Hematopoietic multipotent progenitor cell treated with erythropoietin and hydrocortisone succinate and interleukin-3 and kit ligand, for 17 days (in vitro differentiated cells): ENCODE results near the gene ESYT2.
"Not testable (repeated sequence)": the region's sequence is repeated elsewhere in the genome, so short reads cannot be mapped to it uniquely, and the experiment has no call there.

Source experiments
- DNase-seq: peaks from one replicate; pipeline ENCODE4 v3.0.0-alpha.2; 2015; ENCODE audit warnings: low spot score

Gene ESYT2, protein sequence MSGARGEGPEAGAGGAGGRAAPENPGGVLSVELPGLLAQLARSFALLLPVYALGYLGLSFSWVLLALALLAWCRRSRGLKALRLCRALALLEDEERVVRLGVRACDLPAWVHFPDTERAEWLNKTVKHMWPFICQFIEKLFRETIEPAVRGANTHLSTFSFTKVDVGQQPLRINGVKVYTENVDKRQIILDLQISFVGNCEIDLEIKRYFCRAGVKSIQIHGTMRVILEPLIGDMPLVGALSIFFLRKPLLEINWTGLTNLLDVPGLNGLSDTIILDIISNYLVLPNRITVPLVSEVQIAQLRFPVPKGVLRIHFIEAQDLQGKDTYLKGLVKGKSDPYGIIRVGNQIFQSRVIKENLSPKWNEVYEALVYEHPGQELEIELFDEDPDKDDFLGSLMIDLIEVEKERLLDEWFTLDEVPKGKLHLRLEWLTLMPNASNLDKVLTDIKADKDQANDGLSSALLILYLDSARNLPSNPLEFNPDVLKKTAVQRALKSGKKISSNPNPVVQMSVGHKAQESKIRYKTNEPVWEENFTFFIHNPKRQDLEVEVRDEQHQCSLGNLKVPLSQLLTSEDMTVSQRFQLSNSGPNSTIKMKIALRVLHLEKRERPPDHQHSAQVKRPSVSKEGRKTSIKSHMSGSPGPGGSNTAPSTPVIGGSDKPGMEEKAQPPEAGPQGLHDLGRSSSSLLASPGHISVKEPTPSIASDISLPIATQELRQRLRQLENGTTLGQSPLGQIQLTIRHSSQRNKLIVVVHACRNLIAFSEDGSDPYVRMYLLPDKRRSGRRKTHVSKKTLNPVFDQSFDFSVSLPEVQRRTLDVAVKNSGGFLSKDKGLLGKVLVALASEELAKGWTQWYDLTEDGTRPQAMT

DNA sequence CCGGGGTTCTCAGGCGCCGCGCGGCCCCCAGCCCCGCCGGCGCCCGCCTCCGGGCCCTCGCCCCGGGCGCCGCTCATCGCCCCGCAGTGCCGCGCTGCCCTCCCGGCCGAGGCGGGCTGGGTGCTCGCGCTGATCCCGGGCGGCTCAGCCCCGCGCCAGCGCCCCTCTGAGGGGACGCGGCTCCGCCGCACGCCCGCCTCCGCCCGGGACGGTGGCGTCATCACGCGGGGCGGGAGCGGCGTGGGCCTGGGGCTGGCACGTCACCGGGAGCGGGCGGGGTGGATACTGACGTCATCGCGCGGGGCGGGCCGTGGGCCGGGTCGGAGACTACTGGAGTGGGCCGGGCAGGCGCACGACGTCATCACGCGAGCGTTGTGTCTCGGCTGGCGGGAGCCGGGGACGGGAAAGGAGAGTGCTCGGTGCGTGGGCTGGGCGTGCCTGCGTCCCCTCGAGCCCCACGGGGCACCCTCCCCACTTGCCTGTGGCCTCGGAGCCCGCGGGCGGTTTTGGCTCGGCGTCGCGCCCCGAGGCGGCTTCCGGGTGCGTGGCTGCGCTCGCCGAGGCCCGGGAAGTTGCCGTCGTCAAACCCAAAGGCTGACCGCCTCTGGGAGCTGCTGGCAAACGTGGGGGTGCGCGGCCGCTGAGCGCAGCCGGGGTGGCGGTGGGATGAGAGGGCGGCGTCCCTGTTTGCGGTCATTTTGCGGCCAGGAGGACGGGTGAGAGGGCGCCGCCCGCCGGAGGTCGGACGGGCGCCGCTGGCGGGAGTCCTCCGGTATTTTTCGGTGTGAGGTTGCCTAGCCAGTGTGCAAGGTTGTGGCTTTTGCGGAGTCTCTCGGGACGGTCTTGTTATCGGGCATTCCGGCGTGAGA, at the start of gene ESYT2:
Gene ESYT2, minus strand, starts transcription at position 168 of the 869 bp plus-strand sequence. Its CDS starts 91 bp downstream, at position 77.
- peak; percentile 97 for DNase-seq

DNA sequence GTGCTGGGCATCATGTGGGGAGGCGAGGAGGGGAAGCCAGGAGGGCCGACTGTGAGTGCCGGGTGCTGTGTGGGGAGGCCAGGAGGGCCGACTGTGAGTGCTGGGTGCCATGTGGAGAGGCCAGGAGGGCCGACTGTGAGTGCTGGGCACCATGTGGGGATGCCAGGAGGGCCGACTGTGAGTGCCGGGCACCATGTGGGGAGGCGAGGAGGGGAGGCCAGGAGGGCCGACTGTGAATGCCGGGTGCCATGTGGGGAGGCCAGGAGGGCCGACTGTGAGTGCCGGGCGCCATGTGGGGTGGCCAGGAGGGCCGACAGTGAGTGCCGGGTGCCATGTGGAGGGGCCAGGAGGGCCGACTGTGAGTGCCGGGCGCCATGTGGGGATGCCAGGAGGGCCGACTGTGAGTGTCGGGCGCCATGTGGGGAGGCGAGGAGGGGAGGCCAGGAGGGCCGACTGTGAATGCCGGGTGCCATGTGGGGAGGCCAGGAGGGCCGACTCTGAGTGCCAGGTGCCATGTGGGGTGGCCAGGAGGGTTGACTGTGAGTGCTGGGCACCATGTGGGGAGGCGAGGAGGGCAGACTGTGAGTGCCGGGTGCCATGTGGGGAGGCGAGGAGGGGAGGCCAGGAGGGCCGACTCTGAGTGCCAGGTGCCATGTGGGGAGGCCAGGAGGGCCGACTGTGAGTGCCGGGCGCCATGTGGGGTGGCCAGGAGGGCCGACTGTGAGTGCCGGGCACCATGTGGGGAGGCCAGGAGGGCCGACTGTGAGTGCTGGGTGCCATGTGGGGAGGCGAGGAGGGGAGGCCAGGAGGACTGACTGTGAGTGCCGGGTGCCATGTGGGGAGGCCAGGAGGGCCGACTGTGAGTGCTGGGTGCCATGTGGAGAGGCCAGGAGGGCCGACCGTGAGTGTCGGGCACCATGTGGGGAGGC, 49.1 kb upstream of the ESYT2 start:
- DNase-seq: not testable (repeated sequence)

DNA sequence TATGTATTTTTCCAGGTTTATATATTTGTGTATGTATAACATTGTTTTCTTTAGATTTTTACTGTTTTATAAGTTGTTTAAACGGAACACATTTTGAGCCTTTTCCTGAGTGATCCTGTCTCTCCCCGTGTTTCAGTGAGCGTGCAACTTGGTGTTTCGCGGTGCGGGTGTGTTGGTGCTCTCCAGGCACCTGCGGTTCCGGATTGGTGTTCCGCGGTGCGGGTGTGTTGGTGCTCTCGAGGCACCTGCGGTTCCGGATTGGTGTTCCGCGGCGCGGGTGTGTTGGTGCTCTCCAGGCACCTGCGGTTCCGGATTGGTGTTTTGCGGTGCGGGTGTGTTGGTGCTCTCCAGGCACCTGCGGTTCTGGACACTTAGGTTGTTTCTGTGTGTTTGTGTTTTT, 47.7 kb upstream of the ESYT2 start:
- no peak for DNase-seq

DNA sequence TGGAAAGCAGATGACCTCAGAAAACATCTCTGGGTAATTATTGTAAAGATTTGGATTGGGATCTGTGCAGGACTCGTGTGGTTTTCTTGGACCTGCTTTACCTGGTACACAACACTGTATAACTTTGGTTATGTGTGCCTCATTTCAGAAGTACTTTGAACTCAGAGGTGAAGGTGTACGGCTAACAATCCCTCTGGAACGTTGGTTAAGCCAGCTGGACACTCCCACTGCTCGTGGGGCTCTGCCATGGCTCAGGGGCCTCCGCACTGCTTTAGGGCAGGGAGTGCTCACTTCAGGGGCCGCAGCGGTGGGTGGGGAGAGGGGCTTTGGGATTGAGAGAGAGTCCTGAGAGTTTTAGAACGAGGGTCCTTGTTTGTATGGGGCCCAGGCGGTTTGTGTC, 40.6 kb upstream of the ESYT2 start:
- no peak for DNase-seq

DNA sequence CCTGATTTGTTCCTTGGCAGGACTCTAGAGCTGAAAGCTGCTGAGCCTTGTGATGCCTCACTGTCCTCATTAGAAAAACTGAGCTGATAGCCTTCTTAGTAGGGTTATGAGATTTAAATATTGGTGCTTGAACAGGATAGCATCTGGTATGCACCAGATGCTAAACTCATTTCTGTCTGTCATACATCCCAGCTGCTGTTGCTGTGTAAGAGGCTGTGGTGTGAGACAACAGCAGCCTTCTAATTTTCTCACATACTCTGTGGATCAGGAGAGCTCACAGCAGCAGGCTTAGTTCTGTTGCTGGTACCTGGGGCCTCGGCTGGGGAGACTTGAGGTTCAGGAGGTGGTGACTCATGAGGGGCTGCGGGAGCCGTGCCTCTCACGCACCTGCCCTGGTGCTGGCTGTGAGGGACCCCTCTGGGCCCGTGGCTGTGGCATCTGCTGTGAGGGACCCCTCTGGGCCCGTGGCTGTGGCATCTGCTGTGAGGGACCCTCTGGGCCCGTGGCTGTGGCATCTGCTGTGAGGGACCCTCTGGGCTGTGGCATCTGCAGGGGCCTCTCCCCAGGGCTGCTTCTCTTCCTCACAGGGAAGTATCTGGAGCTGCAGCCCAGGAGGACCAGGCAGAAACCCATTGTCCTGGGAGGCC, 39.6 kb upstream of the ESYT2 start:
- DNase-seq: no peak

DNA sequence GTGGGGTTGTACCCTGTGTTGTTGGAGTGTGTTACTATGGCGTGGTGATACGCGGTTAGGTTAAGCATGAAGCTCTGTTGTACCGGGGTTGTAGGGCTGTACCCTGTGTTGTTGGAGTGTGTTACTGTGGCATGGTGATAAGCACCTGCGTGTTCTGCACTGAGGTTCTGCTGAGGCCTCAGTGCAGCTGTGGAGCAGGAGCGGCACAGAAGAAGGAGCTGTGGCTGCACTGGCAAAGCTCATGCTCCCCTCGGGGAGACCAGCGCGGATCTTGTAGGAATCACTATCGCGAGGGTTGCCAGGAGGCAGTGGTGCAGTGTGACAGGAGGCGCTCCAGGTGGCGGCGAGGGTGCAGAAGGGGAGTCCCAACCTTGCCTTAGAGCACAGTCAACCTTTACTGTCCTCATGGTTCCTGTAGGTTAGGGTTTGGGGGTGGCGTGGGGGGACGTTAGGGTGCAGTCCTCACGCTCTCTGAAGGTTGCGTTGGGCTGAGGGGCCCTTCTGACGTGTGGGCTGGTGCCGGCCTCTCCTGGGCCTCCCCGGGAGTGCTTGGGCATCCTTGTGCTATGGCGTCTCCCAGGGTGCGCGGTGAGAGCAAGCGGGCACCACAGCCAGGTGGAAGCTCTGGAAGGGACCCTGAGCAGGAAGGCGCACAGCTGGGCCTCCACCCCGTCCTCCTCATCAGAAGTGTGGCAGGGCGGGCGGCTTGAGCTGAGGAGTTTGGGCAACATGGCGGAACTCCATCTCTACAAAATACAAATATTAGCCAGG, 38.1 kb upstream of the ESYT2 start:
- DNase-seq: no peak

DNA sequence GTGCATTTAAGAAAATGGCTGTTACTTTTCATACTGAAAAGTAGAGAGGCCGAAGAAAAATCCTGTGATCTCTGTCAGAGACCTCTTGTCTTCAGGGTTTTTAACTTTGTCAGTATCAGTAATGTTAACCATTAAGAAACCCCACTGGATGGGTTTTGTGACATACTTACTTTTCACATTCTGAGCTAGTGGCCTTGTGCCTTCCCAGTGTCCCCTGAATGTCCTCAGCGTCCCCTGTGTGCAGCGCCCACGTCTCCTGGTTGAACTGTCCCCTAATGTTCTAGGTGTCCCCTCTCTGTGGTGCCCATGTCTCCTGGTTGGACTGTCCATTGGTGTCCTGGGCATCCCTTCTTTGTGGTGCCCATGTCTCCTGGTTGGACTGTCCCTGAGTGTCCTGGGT, 36.7 kb upstream of the ESYT2 start:
- no peak for DNase-seq

DNA sequence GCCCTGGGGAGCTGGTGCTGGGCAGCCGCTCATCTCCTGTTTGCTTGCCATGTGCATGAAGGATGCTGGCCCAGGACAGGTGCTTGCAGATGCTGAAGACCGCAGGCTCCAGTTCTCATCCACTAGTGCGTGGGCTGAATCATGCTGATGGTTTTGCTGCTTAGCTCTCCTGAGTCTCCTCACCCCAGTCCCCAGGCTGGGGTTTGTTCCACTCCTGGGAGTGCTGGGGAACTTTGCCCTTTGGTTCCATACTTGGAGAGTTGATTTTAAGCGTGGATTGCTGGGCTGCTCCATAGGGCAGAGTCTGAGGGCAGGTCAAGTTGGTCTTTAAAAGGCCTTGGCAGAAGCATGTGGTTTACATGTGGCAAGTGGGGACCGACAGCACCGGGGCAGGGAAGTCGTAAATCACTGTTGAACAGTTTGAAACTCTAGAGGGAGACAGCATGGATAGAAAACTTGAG, 36.2 kb upstream of the ESYT2 start:
- DNase-seq: no peak

DNA sequence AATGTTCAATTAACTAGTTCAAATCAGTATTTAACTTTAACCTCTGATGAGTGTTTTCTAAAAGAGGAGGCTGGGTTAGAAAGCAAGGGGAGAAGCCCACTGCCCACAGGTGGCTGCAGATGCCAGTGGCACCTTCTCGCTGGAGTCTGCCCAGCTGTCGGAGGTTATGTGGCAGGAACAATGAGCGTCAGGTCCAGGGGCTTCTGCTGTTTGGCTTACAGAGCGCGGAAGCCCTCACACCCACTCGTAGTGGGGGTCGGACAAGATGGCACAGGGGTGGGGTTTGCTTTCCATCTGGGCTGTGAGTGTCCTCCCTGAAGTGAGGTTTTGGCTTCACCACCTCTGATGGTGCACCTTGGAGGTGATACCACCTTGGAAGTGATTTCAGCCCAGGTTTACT, 35.5 kb upstream of the ESYT2 start:
- DNase-seq: no peak

DNA sequence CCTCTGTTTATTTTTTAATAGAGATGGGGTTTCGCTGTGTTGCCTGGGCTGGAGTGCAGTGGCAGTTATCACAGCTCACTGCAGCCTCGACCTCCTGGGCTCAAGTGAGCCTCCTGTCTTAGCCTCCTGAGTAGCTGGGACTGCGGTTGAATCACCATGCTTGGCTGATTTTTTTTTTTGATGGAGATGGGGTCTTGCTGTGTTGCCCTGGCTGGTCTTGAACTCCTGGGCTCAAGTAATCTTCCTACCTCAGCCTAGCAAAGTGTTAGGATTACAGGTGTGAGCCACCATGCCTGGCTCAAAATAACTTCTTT, 35.2 kb upstream of the ESYT2 start:
- no peak for DNase-seq

DNA sequence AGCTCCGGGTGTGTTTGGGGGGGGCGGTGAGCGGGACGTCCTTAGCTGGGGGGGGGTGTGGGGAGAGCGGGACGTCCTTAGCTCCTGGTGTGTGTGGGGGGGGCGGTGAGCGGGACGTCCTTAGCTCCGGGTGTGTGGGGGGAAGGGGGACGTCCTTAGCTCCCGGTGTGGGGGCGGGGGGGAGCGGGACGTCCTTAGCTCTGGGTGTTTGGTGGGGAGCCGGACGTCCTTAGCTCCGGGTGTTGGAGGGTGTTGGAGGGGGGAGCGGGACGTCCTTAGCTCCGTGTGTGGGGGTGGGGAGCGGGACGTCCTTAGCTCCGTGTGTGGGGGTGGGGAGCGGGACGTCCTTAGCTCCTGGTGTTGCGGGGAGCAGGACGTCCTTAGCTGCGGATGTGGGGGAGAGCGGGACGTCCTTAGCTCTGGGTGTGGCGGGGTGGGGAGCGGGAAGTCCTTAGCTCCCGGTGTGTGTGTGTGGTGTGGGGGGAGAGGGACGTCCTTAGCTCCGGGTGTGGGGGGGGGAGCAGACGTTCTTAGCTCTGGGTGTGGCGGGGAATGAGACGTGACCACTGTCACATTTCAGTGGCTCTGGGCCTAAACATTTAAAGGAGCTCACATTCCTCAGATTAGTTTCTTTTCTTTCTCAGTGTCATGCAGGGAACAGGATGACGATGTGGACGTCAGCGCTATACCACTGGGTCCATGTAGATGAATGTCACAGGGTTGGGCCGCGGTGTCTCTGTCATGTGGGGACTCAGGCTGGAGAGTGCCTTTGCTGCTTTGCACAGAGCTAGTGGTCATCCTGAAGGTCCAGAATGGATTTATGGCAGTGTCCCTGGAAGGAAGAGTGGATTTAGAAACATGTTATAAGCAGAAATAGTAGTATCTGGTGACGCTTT, 34.5 kb upstream of the ESYT2 start:
- peak; percentile 18 for DNase-seq

DNA sequence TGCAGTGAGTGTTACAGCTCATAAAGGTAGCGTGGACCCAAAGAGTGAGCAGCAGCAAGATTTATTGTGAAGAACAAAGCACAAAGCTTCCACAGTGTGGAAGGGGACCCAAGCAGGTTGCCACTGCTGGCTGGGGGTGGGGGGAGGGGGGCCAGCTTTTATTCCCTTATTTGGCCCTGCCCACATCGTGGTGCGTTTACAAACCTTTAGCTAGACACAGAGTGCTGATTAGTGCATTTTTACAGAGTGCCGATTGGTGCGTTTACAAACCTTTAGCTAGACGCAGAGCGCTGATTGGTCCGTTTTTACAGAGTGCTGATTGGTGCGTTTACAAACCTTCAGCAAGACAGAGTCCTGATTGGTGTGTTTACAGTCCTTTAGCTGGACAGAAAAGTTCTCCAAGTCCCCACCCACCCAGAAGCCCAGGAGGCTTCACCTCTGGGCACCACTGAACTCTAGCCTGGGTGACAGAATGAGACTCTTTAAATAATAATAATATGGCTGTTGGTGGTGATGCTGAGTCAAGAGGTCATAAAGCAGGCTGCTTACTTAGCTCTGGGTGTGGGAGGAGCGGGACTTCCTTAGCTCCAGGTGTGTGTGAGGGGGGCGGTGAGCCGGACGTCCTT, 33.8 kb upstream of the ESYT2 start:
- DNase-seq: peak; percentile 13

DNA sequence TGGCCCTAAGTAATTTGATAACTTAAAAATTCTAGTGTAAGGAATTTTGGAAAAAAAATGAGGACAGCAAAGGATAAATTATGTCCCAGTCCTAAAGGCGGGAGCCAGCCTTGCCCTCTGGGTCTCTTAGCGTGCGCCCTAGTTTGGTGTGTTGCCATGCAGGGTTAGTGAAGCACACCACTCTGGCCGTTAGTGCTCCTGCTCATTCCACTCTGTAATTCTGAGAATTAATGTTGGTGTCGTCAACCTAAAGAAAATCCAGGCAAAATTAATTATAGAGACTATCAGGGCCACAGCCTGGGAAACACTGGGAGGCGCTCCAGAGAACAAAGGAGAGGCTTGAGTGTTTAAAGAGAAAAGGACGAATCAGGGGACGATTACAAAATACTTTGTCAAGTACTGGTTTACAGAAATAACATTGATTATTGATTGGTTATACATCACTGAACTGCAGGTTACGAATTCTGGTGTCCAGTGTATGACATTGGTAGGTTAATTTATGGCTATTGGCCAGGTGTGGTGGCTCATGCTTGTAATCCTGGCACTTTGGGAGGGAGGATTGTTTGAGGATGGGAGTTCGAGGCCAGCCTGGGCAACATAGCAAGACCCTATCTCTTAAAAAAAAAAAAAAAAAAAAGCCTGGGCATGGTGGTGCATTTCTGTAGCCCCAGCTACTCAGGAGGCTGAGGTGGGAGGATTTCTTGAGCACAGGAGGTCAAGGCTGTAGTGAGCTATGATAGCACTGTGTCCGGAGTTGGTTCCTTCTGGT, 32.8 kb upstream of the ESYT2 start:
- DNase-seq: no peak

DNA sequence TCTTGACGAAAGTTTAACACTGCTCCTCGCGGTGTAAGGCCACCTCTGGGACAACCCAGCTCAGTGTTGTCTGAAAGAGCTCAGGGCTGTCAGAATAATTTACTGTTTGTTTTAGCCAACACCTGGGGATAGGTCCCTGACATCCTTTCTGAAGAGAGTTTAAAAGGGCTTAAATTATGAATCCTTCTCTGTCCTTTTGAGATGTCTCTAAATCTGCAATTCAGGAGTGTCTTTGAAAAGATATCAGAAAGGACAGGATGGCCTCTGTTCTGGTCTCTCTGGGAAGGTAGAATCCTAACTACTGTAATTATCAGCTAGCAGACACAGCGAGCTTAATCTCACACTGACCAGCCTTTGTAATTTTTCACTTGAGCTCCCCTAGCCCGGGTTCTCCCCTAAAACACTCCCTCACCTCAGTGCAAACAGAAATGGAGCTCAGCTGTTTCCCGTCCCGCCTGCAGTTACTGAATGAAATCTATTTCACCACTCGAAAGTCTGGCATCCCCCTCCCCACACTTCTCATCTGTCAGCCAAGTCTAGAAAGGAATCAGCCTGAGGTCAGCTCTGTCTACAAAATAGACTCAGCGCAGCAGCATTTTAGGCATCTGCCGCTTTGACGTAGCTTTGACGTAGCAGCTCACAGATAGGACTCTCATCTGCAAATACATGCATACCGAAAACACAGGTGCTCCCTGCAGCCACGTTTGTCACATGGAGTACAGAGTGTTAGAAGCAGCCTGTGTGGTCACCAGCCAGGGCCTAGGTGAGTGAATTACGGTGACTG, 31.9 kb upstream of the ESYT2 start:
- peak; percentile 10 for DNase-seq

DNA sequence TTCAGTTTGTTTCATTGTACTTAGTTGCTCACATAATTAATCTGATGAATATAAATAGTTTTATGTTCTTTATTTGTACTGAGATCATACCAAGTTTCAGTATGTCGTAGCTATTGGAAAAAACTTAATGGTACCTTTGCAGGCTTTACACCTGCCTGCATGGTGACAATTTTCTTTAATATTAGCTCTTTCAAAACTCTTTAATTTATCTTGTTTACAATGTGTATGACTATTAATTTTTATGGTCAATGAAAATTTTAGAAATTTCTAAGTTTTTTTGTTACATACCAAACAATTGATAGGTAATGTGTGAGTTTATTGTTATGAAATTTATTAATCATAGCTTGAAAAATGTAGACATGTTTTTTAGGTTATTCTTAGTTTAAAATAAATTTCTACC, 31.1 kb upstream of the ESYT2 start:
- no peak for DNase-seq

DNA sequence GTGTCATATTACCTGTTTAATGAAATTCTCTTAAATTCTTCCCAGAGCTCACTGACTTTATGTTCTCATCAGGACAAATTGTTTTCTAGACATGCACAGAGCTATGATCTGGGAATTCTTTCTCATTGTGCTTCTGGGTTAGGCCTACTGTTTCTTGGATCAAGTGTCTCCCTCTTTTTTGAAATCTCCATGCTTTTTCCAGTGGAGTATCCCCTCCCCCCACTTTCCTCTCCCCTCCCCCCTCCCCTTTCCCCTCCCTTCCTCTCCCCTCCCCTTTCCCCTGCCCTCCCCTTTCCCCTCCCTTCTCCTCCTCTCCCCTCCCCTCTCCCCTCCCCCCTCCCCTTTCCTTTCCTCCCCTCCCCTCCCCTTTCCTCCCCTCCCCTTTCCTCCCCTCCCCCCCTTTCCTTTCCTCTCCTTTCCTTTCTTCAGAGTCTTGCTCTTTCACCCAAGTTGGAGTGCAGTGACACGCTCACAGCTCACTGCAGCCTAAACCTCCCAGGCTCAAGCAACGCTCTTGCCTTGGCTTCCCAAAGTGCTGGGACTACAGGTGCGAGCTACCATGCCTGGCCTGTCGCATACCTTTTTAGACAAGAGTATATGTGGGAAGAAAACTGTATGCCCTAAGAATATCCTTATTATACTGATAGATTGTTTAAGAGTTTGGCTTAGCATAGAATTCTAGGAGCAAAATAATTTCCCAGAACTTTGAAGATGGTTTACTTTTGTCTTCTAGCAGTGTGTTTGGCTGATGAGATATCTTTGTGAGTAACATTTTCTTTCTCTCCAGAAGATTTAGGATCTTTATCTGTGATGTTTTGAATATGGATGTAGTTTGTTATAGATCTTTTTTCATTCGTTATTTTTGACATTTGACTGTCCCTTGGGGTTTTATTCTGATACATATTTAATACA, 29.5 kb upstream of the ESYT2 start:
- no peak for DNase-seq
